Keratinocyte (primary cell): Measurements from ENCODE around the gene SQSTM1. TPM values are rescaled to one million over a fixed set of nuclear protein-coding genes. Genes with fewer than 3 reads are reported as not detected.

Experiments used
- DNase-seq: peaks from one replicate; pipeline ENCODE4 v3.0.0-alpha.2; 2011; ENCODE audit warnings: low read depth, missing footprints, low spot score
- FAIRE-seq: peaks from 2 replicates; lab custom pipeline; 2011; peaks lifted over from hg19 to GRCh38; lab: Jason Lieb, UNC
- H2AFZ ChIP-seq: 2 replicates; pipeline ENCODE4 v1.6.0; 2012; ENCODE audit warnings: low read length, control low read depth, inconsistent platforms; ENCODE audit not compliant: control insufficient read depth
- H3K27ac ChIP-seq: 2 replicates; pipeline ENCODE4 v1.5.1; 2011; ENCODE audit warnings: low read length; ENCODE audit not compliant: control insufficient read depth, insufficient read depth
- H3K27me3 ChIP-seq: 3 replicates; pipeline ENCODE4 v1.6.0; 2011; ENCODE audit warnings: low read length; ENCODE audit not compliant: control insufficient read depth, insufficient read depth; ENCODE audit errors: extremely low read depth
- H3K36me3 ChIP-seq, 2 experiments: 2 replicates in 1 of 2; 3 replicates in 1 of 2; pipeline ENCODE4 v1.5.1; 2011; ENCODE audit warnings: low read length in 2 of 2, mild to moderate bottlenecking in 1 of 2; ENCODE audit not compliant: control insufficient read depth in 2 of 2, insufficient read depth in 2 of 2; ENCODE audit errors: extremely low read depth in 1 of 2
- H3K4me1 ChIP-seq: 3 replicates; pipeline ENCODE4 v1.5.1; 2011; ENCODE audit warnings: low read length; ENCODE audit not compliant: control insufficient read depth, insufficient read depth; ENCODE audit errors: extremely low read depth
- H3K4me2 ChIP-seq: 3 replicates; pipeline ENCODE4 v1.6.0; 2011; ENCODE audit warnings: low read depth, low read length; ENCODE audit not compliant: control insufficient read depth, insufficient read depth; ENCODE audit errors: extremely low read depth
- H3K4me3 ChIP-seq, 3 experiments: fragments of 200-600 bp in 1 of 3; sonication (generic) in 1 of 3; 2 replicates in 2 of 3; 3 replicates in 1 of 3; pipeline ENCODE4 v1.5.1; 2011 to 2016; ENCODE audit warnings: low read length in 3 of 3, mild to moderate bottlenecking in 3 of 3, control low read depth in 2 of 3, inconsistent platforms in 1 of 3, low read depth in 1 of 3, mixed read lengths in 1 of 3, mixed run types in 1 of 3, moderate library complexity in 1 of 3; ENCODE audit not compliant: control insufficient read depth in 2 of 3, insufficient read depth in 2 of 3; ENCODE audit errors: extremely low read depth in 1 of 3
- H3K79me2 ChIP-seq: 2 replicates; pipeline ENCODE4 v1.6.0; 2012; ENCODE audit warnings: low read length; ENCODE audit not compliant: control insufficient read depth, insufficient read depth
- H3K9ac ChIP-seq: 3 replicates; pipeline ENCODE4 v1.6.0; 2011; ENCODE audit warnings: low read length; ENCODE audit not compliant: control insufficient read depth, insufficient read depth; ENCODE audit errors: extremely low read depth
- H3K9me1 ChIP-seq: 3 replicates; pipeline ENCODE4 v1.6.0; 2011; ENCODE audit warnings: low read length; ENCODE audit not compliant: control insufficient read depth, insufficient read depth; ENCODE audit errors: extremely low read depth
- H3K9me3 ChIP-seq: 2 replicates; pipeline ENCODE4 v1.5.1; 2012; ENCODE audit warnings: low read depth, low read length; ENCODE audit not compliant: control insufficient read depth
- H4K20me1 ChIP-seq: 3 replicates; pipeline ENCODE4 v1.6.0; 2011; ENCODE audit warnings: low read length; ENCODE audit not compliant: control insufficient read depth, insufficient read depth; ENCODE audit errors: extremely low read depth
- CTCF ChIP-seq, 3 experiments: IDR thresholded peaks in 1 of 3; conservative IDR thresholded peaks in 1 of 3; optimal IDR thresholded peaks in 1 of 3; 2 replicates in 2 of 3; 3 replicates in 1 of 3; pipeline versions ENCODE3 to v1.5.1; 2011; ENCODE audit warnings: low read length in 3 of 3, mild to moderate bottlenecking in 3 of 3, moderate library complexity in 2 of 3, control low read depth in 1 of 3, inconsistent platforms in 1 of 3; ENCODE audit not compliant: insufficient read depth in 2 of 3; ENCODE audit errors: extremely low read depth in 1 of 3
- EZH2 ChIP-seq: IDR thresholded peaks from one replicate; pipeline ENCODE4 v1.6.1; 2012; ENCODE audit warnings: inconsistent platforms, mild to moderate bottlenecking, low read length, moderate library complexity
- dilution Hi-C: fragments of 300-500 bp; cut with MboI; formaldehyde crosslinking; loops from one replicate; pipeline ENCODE4 v1.7.0; 2020; ENCODE audit warnings: low sequenced_read_pairs; ENCODE audit not compliant: extremely low pct_ligation_motif_present
- polyA plus RNA-seq, 5 experiments: library from polyadenylated mRNA; depleted of rRNA in 3 of 5; stranded (reverse) in 3 of 5; stranded (forward) in 1 of 5; unstranded in 1 of 5; fragments of >200 nt; gene quantifications; 1 replicate in 1 of 5; 2 replicates in 3 of 5; 3 replicates in 1 of 5; pipeline versions ENCODE4 v1.2.1 to v1.2.3, GENCODE V29; 2011 to 2012; ENCODE audit warnings: missing spikeins in 2 of 5, low read depth in 1 of 5, low replicate concordance in 1 of 5

SQSTM1 gene
- polyA plus RNA-seq, 1 donor (not counting 4 experiments of a cell fraction or from before 2014, with no cell fraction given), result 75.7 TPM

- DNase-seq, result no peak
- no peaks in the 10 kb centered on the region for H4K20me1 ChIP-seq
- no peak overlapping the region for H3K4me3 ChIP-seq
- H3K9me3 ChIP-seq, result no peaks in the 10 kb centered on the region
- no peak overlapping the region for H3K9ac ChIP-seq
- no peak overlapping the region for H3K27ac ChIP-seq
- no peak for FAIRE-seq
- H3K27me3 ChIP-seq, result no peaks in the 10 kb centered on the region
- dilution Hi-C loops, result no loop called here
- H3K4me2 ChIP-seq, result no peak overlapping the region
- H3K36me3 ChIP-seq, result peaks cover 15 to 60% of the 10 kb centered on the region in 2 experiments
- TF ChIP-seq EZH2 (no peak), CTCF (optimal IDR thresholded peaks at IDR 0.05 in 1 of 3, IDR thresholded peaks at IDR 0.05 in 1 of 3, conservative IDR thresholded peaks at IDR 0.05 in 1 of 3; ENCODE audit: extremely low read depth in 1 of 3, insufficient read depth in 2 of 3, low read length in 3 of 3) (no peak)
- H3K9me1 ChIP-seq, result no peaks in the 10 kb centered on the region
- H3K79me2 ChIP-seq, result no peaks in the 10 kb centered on the region
- no peak overlapping the region for H2AFZ ChIP-seq
- peaks cover 2% of the 10 kb centered on the region for H3K4me1 ChIP-seq
Observed at GRCh38 chr5:179868541-179868940, 47.8 kb downstream of the SQSTM1 start.

DNA sequence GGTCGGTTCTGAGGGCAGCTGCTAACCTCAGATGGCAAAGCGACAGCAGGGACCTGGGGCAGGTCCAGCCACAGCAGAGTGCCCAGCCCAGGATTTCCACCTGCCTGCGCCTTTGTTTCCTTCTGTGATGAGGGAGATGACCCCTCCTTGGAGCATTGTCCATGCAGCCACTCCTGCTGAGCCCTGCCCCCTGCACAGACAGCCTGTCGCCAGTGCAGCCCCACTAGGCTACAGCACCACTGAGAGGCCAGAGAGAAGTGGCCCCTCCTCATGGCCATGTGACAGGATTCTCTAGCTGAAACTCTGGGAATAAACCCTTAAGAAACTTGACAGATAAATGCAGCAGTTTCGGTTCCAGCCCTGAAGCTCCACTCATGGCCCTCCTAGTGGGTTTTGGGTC is 48.4 kb downstream of the SQSTM1 start:
- no peaks in the 10 kb centered on the region for H3K9me3 ChIP-seq
- peaks cover 15 to 58% of the 10 kb centered on the region in 2 experiments for H3K36me3 ChIP-seq
- no peaks in the 10 kb centered on the region for H3K9me1 ChIP-seq
- H3K79me2 ChIP-seq, result no peaks in the 10 kb centered on the region
- H3K4me3 ChIP-seq, result no peak overlapping the region
- no peaks in the 10 kb centered on the region for H4K20me1 ChIP-seq
- H3K27me3 ChIP-seq, result no peaks in the 10 kb centered on the region
- TF ChIP-seq CTCF (optimal IDR thresholded peaks at IDR 0.05 in 1 of 3, IDR thresholded peaks at IDR 0.05 in 1 of 3, conservative IDR thresholded peaks at IDR 0.05 in 1 of 3; ENCODE audit: extremely low read depth in 1 of 3, insufficient read depth in 2 of 3, low read length in 3 of 3) (no peak), EZH2 (no peak)
- dilution Hi-C loops, result no loop called here
- H2AFZ ChIP-seq, result no peak overlapping the region
- FAIRE-seq (no peak), DNase-seq (no peak)
- no peak overlapping the region for H3K9ac ChIP-seq
- H3K4me2 ChIP-seq, result no peak overlapping the region
- H3K4me1 ChIP-seq, result peaks cover 2% of the 10 kb centered on the region
- H3K27ac ChIP-seq, result no peak overlapping the region
